ENCODE measurements around the gene KRTAP4-7. TPM values are rescaled to one million over a fixed set of nuclear protein-coding genes. Genes with fewer than 3 reads are reported as not detected.
"Not testable (repeated sequence)": the region's sequence is repeated elsewhere in the genome, so short reads cannot be mapped to it uniquely, and the experiment has no call there.

Gene KRTAP4-7
- total and polyA plus RNA-seq, 3 experiments from 2014 or later: not detected

- no peak for DNase-seq
Observed at GRCh38 chr17:41049110-41049509, 34.8 kb upstream of the KRTAP4-7 start.

GRCh38 chr17:41052566-41052965 lies 31.4 kb upstream of the KRTAP4-7 start:
- CTCF ChIA-PET: no interaction called here
- no peaks in the 10 kb centered on the region for H3K4me1 Mint-ChIP-seq

More at GRCh38 chr17:41049110-41049509, 34.8 kb upstream of the KRTAP4-7 start:
- Histone ChIP-seq H3K4me1 (ENCODE audit: insufficient read depth, low read length) (no peaks in the 10 kb centered on the region), H3K27ac (ENCODE audit: low read depth, low read length) (no peak overlapping the region), H3K36me3 (ENCODE audit: insufficient read depth, low read length) (no peaks in the 10 kb centered on the region), H3K4me3 (ENCODE audit: low read length) (no peak overlapping the region), H3K27me3 (ENCODE audit: insufficient read depth, low read length, poor library complexity, severe bottlenecking) (peaks cover 6% of the 10 kb centered on the region), H3K9me3 (ENCODE audit: low read length) (no peaks in the 10 kb centered on the region)
- peaks cover 0 to 3% (median 3%) of the 10 kb centered on the region in 3 donors for H3K4me1 Mint-ChIP-seq
- peaks cover 10 to 51% of the 10 kb centered on the region in 2 donors for H3K27me3 Mint-ChIP-seq
- ChIA-PET POLR2A (no interaction called here), CTCF (no interaction called here)
- H3K36me3 Mint-ChIP-seq: no peaks in the 10 kb centered on the region
- peaks cover 0 to 3% (median 0%) of the 10 kb centered on the region in 5 donors for H3K9me3 Mint-ChIP-seq
- no peak overlapping the region for H3K4me3 Mint-ChIP-seq
- H3K27ac Mint-ChIP-seq: no peak overlapping the region

GRCh38 chr17:41054025-41054424 lies 29.9 kb upstream of the KRTAP4-7 start:
- no peaks in the 10 kb centered on the region for H3K4me1 Mint-ChIP-seq
- Histone ChIP-seq H3K27me3 (ENCODE audit: insufficient read depth, low read length, poor library complexity, severe bottlenecking) (no peaks in the 10 kb centered on the region), H3K36me3 (ENCODE audit: insufficient read depth, low read length) (no peaks in the 10 kb centered on the region), H3K9me3 (ENCODE audit: low read length) (no peaks in the 10 kb centered on the region), H3K4me3 (ENCODE audit: low read length) (no peak overlapping the region), H3K4me1 (ENCODE audit: insufficient read depth, low read length) (no peaks in the 10 kb centered on the region), H3K27ac (ENCODE audit: low read depth, low read length) (no peak overlapping the region)
- peaks cover 14 to 53% of the 10 kb centered on the region in 2 donors for H3K27me3 Mint-ChIP-seq
- H3K36me3 Mint-ChIP-seq: no peaks in the 10 kb centered on the region
- peaks cover 0 to 4% (median 0%) of the 10 kb centered on the region in 5 donors for H3K9me3 Mint-ChIP-seq
- no peak for DNase-seq
- H3K27ac Mint-ChIP-seq: no peak overlapping the region
- POLR2A ChIA-PET: no interaction called here
- no peak overlapping the region for H3K4me3 Mint-ChIP-seq
- CTCF ChIA-PET: no interaction called here

More at GRCh38 chr17:41052566-41052965, 31.4 kb upstream of the KRTAP4-7 start:
- peaks cover 6 to 56% of the 10 kb centered on the region in 2 donors for H3K27me3 Mint-ChIP-seq
- Histone ChIP-seq H3K4me1 (ENCODE audit: insufficient read depth, low read length) (no peaks in the 10 kb centered on the region), H3K27me3 (ENCODE audit: insufficient read depth, low read length, poor library complexity, severe bottlenecking) (peaks cover 6% of the 10 kb centered on the region), H3K4me3 (ENCODE audit: low read length) (no peak overlapping the region), H3K9me3 (ENCODE audit: low read length) (no peaks in the 10 kb centered on the region), H3K36me3 (ENCODE audit: insufficient read depth, low read length) (no peaks in the 10 kb centered on the region), H3K27ac (ENCODE audit: low read depth, low read length) (no peak overlapping the region)
- no peak overlapping the region for H3K27ac Mint-ChIP-seq
- no peak overlapping the region for H3K4me3 Mint-ChIP-seq
- DNase-seq: no peak
- no peaks in the 10 kb centered on the region for H3K36me3 Mint-ChIP-seq
- H3K9me3 Mint-ChIP-seq: peaks cover 0 to 3% (median 0%) of the 10 kb centered on the region in 5 donors
- POLR2A ChIA-PET: no interaction called here

GRCh38 chr17:41054556-41054955 lies 29.4 kb upstream of the KRTAP4-7 start:
- peaks cover 14 to 56% of the 10 kb centered on the region in 2 donors for H3K27me3 Mint-ChIP-seq
- H3K27ac ChIP-seq (ENCODE audit: low read depth, low read length); H3K4me1 Mint-ChIP-seq; H3K36me3 ChIP-seq (ENCODE audit: insufficient read depth, low read length); H3K9me3 Mint-ChIP-seq; H3K27me3 ChIP-seq (ENCODE audit: insufficient read depth, low read length, poor library complexity, severe bottlenecking); DNase-seq; CTCF ChIA-PET; H3K4me1 ChIP-seq (ENCODE audit: insufficient read depth, low read length); H3K4me3 Mint-ChIP-seq; H3K36me3 Mint-ChIP-seq; H3K9me3 ChIP-seq (ENCODE audit: low read length); POLR2A ChIA-PET; H3K27ac Mint-ChIP-seq; H3K4me3 ChIP-seq (ENCODE audit: low read length): not testable (repeated sequence)

GRCh38 chr17:41055130-41055529 lies 28.8 kb upstream of the KRTAP4-7 start, which contains the start of gene KRTAP2-2:
KRTAP2-2 (minus strand) TSS chr17:41055230; CDS start chr17:41055211, 19 bp downstream.
- H3K9me3 ChIP-seq (ENCODE audit: low read length); H3K4me3 ChIP-seq (ENCODE audit: low read length); H3K4me3 Mint-ChIP-seq; H3K4me1 Mint-ChIP-seq; H3K27ac Mint-ChIP-seq; CTCF ChIA-PET; H3K4me1 ChIP-seq (ENCODE audit: insufficient read depth, low read length); DNase-seq; H3K9me3 Mint-ChIP-seq; H3K36me3 Mint-ChIP-seq; H3K36me3 ChIP-seq (ENCODE audit: insufficient read depth, low read length); H3K27me3 ChIP-seq (ENCODE audit: insufficient read depth, low read length, poor library complexity, severe bottlenecking); H3K27ac ChIP-seq (ENCODE audit: low read depth, low read length); POLR2A ChIA-PET: not testable (repeated sequence)
- peaks cover 16 to 59% of the 10 kb centered on the region in 2 donors for H3K27me3 Mint-ChIP-seq

GRCh38 chr17:41057547-41057946 lies 26.4 kb upstream of the KRTAP4-7 start:
- Mint-ChIP-seq H3K4me3 (no peak overlapping the region), H3K4me1 (no peaks in the 10 kb centered on the region), H3K9me3 (peaks cover 0 to 4% (median 0%) of the 10 kb centered on the region in 5 donors), H3K27ac (no peak overlapping the region), H3K36me3 (no peaks in the 10 kb centered on the region), H3K27me3 (peaks cover 33 to 67% of the 10 kb centered on the region in 2 donors)
- H3K4me3 ChIP-seq (ENCODE audit: low read length): no peak overlapping the region
- no peaks in the 10 kb centered on the region for H3K36me3 ChIP-seq (ENCODE audit: insufficient read depth, low read length)
- no peak overlapping the region for H3K27ac ChIP-seq (ENCODE audit: low read depth, low read length)
- H3K27me3 ChIP-seq (ENCODE audit: insufficient read depth, low read length, poor library complexity, severe bottlenecking): no peaks in the 10 kb centered on the region
- no peaks in the 10 kb centered on the region for H3K9me3 ChIP-seq (ENCODE audit: low read length)
- ChIA-PET POLR2A (no interaction called here), CTCF (no interaction called here)
- no peak for DNase-seq
- H3K4me1 ChIP-seq (ENCODE audit: insufficient read depth, low read length): no peaks in the 10 kb centered on the region

- no peaks in the 10 kb centered on the region for H3K36me3 Mint-ChIP-seq
Observed at GRCh38 chr17:41058741-41059140, 25.2 kb upstream of the KRTAP4-7 start.

GRCh38 chr17:41059276-41060051 lies 24.5 kb upstream of the KRTAP4-7 start:
- Mint-ChIP-seq H3K27me3 (peaks cover 33 to 61% of the 10 kb centered on the region in 2 donors), H3K27ac (peak overlapping the region in 1 of 8 donors; percentile 16)
- H3K36me3 Mint-ChIP-seq; H3K4me1 ChIP-seq (ENCODE audit: insufficient read depth, low read length); H3K4me1 Mint-ChIP-seq; H3K9me3 ChIP-seq (ENCODE audit: low read length); H3K4me3 ChIP-seq (ENCODE audit: low read length); CTCF ChIA-PET; H3K36me3 ChIP-seq (ENCODE audit: insufficient read depth, low read length); H3K27ac ChIP-seq (ENCODE audit: low read depth, low read length); H3K4me3 Mint-ChIP-seq; H3K9me3 Mint-ChIP-seq; H3K27me3 ChIP-seq (ENCODE audit: insufficient read depth, low read length, poor library complexity, severe bottlenecking); POLR2A ChIA-PET; DNase-seq: not testable (repeated sequence)

More at GRCh38 chr17:41058741-41059140, 25.2 kb upstream of the KRTAP4-7 start:
- Mint-ChIP-seq H3K4me1 (no peaks in the 10 kb centered on the region), H3K27me3 (peaks cover 33 to 63% of the 10 kb centered on the region in 2 donors), H3K9me3 (peaks cover 0 to 4% (median 0%) of the 10 kb centered on the region in 5 donors), H3K4me3 (no peak overlapping the region), H3K27ac (no peak overlapping the region)
- no peaks in the 10 kb centered on the region for H3K27me3 ChIP-seq (ENCODE audit: insufficient read depth, low read length, poor library complexity, severe bottlenecking)
- no peaks in the 10 kb centered on the region for H3K9me3 ChIP-seq (ENCODE audit: low read length)
- ChIA-PET CTCF (no interaction called here), POLR2A (no interaction called here)
- H3K4me1 ChIP-seq (ENCODE audit: insufficient read depth, low read length): no peaks in the 10 kb centered on the region
- H3K4me3 ChIP-seq (ENCODE audit: low read length): no peak overlapping the region
- H3K36me3 ChIP-seq (ENCODE audit: insufficient read depth, low read length): no peaks in the 10 kb centered on the region
- H3K27ac ChIP-seq (ENCODE audit: low read depth, low read length): no peak overlapping the region
- DNase-seq: no peak
